Measurements from ENCODE around the gene RBBP5. TPM values are rescaled to one million over a fixed set of nuclear protein-coding genes. Genes with fewer than 3 reads are reported as not detected.

RBBP5 gene
- total RNA-seq, 1 donor from 2014 or later = 16.6 TPM

DNA sequence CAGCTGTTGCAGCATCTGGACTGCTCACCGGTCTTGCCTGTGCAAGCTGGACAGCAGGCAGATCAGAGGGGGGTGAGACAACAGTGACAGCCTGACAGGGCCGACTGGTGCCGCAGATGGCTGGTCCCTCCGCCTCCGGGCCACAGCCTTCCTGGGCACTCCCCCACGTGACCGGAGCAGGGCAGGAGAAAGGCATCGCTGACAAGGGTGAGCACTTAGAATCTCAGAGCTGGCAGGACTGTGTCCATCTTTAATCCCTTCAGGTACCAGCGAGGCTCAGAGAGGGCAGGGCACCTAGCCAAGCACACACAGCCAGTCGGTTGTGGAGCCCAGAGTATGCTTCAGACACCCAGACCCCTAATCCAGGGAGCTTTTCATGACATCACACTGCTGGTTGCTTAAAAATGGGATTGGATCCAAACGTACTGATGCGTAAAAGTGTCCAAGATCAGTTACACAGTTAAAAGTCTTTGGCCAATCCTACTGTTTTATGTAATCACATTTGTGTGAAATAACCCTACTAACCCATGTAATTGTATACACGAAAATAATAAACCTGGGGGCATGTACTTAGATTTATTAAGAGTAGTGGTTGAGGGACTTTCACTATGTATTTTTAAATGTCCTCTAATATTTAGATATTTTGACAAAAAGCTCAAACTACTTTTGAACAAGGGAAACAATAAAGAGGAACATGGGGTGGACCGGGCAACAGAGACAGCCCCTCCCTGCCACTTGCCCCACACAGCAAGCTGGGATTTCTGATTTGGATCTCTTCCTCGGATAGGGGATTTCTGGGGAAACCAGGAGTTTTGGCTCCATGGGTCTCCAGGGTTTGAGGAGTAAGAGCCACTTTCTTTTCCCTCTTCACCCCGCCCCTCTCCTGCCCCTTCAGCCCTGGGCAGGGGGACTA is 79.5 kb downstream of the RBBP5 start:
- TF ChIP-seq, protein P1, sequence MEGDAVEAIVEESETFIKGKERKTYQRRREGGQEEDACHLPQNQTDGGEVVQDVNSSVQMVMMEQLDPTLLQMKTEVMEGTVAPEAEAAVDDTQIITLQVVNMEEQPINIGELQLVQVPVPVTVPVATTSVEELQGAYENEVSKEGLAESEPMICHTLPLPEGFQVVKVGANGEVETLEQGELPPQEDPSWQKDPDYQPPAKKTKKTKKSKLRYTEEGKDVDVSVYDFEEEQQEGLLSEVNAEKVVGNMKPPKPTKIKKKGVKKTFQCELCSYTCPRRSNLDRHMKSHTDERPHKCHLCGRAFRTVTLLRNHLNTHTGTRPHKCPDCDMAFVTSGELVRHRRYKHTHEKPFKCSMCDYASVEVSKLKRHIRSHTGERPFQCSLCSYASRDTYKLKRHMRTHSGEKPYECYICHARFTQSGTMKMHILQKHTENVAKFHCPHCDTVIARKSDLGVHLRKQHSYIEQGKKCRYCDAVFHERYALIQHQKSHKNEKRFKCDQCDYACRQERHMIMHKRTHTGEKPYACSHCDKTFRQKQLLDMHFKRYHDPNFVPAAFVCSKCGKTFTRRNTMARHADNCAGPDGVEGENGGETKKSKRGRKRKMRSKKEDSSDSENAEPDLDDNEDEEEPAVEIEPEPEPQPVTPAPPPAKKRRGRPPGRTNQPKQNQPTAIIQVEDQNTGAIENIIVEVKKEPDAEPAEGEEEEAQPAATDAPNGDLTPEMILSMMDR (IDR thresholded peaks at IDR 0.05) = no peak
- no peak for ATAC-seq
- Histone ChIP-seq H3K36me3 (no peaks in the 10 kb centered on the region), H3K27ac (no peak overlapping the region), H3K27me3 (peaks cover 58% of the 10 kb centered on the region), H3K9me3 (no peaks in the 10 kb centered on the region), H3K4me3 (no peak overlapping the region), H3K4me1 (peaks cover 3% of the 10 kb centered on the region)
- DNase-seq = no peak
- intact Hi-C loops (cut with DNase I) = no loop called here

DNA sequence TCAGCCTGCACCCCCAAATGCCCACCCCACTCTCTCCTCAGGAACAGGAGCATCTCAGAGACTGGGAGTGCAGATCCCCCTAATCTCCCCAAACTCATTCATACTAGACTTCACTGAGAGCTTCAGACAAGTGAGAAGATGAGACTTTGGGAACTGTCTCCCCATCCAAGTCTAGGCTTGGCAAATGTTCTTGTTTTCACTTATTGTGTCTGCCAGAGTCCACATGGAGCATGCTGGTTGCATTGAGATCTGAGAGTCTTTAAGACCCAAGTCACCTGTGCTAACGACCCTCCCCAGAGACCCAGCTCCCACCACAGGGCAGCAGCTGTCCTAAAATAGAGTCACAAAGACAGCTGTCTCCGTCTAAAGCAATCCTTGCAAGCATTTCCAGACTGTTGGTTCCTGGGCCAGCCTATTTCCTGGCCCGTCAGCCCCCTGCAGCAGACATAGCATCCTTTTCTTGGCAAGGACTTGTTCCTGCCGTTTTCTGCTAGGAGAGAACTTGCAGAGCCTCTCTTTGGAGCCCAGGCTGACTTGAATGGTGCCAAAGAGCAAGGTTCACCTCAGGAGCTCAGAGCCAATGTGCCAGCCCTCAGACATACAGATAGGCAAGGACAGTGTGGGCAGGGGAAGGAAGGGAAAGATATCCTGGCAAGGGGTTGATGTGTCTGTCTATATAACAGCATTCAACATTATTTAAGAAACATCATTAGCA is 80.6 kb downstream of the RBBP5 start:
- TF ChIP-seq, protein P1 (IDR thresholded peaks at IDR 0.05) = no peak
- peaks cover 48% of the 10 kb centered on the region for H3K27me3 ChIP-seq

GRCh38 chr1:205038132-205038786 is 83.5 kb downstream of the RBBP5 start:
- no peaks in the 10 kb centered on the region for H3K9me3 ChIP-seq
- DNase-seq = no peak
- no peak for ATAC-seq
- H3K4me1 ChIP-seq = peaks cover 3% of the 10 kb centered on the region
- intact Hi-C loops (cut with DNase I) = no loop called here
- no peaks in the 10 kb centered on the region for H3K36me3 ChIP-seq
- TF ChIP-seq, protein P1 (IDR thresholded peaks at IDR 0.05) = no peak
- H3K27ac ChIP-seq = no peak overlapping the region
- H3K27me3 ChIP-seq = peaks cover 21% of the 10 kb centered on the region
- no peak overlapping the region for H3K4me3 ChIP-seq

More for the DNA sequence above, 80.6 kb downstream of the RBBP5 start:
- H3K4me1 ChIP-seq = peaks cover 3% of the 10 kb centered on the region
- no peak overlapping the region for H3K4me3 ChIP-seq
- intact Hi-C loops (cut with DNase I) = no loop called here
- H3K27ac ChIP-seq = no peak overlapping the region
- ATAC-seq (no peak), DNase-seq (no peak)
- no peaks in the 10 kb centered on the region for H3K36me3 ChIP-seq
- H3K9me3 ChIP-seq = no peaks in the 10 kb centered on the region

- Histone ChIP-seq H3K27me3 (peaks cover 13% of the 10 kb centered on the region), H3K27ac (no peak overlapping the region), H3K9me3 (no peaks in the 10 kb centered on the region), H3K4me1 (no peaks in the 10 kb centered on the region), H3K36me3 (no peaks in the 10 kb centered on the region), H3K4me3 (no peak overlapping the region)
- ATAC-seq = no peak
- TF ChIP-seq, protein P1 (IDR thresholded peaks at IDR 0.05) = no peak
- intact Hi-C loops (cut with DNase I) = no loop called here
- DNase-seq = no peak
Observed at GRCh38 chr1:205037539-205037938, 84.2 kb downstream of the RBBP5 start.

Other genes with a start within 250 kb of the RBBP5 start
- gene CNTN2, start 78.8 kb downstream of the RBBP5 start, total RNA-seq = not detected
- 3.5 TPM for gene TMEM81, start 37.5 kb downstream of the RBBP5 start, total RNA-seq
- 12.7 TPM for gene DSTYK, start 89.7 kb upstream of the RBBP5 start, total RNA-seq
- 4.8 TPM for gene TMCC2, start 106.0 kb upstream of the RBBP5 start, total RNA-seq
- gene NUAK2, start 199.8 kb upstream of the RBBP5 start, total RNA-seq = 8.8 TPM
- 0.78 TPM for gene KLHDC8A, start 234.9 kb upstream of the RBBP5 start, total RNA-seq

Measured in upper lobe of right lung (tissue), 1 donor.